HepG2 (cell line): ENCODE measurements around the gene TADA1.

Experiments
- EZH2 ChIP-seq: conservative IDR thresholded peaks from 2 replicates; pipeline ENCODE4 v1.6.1; 2012; ENCODE audit warnings: mild to moderate bottlenecking, low read depth, low read length, moderate library complexity
- GFI1 ChIP-seq: sonication (generic); formaldehyde crosslinking; IDR thresholded peaks from 2 replicates; pipeline ENCODE4 v1.5.0; 2020; ENCODE audit warnings: missing genetic modification reagents, mild to moderate bottlenecking, borderline replicate concordance
- TCF7 ChIP-seq: sonication (generic); IDR thresholded peaks from 2 replicates; pipeline ENCODE4 v1.6.1; 2016; ENCODE audit warnings: antibody characterized with exemption, low read depth

DNA sequence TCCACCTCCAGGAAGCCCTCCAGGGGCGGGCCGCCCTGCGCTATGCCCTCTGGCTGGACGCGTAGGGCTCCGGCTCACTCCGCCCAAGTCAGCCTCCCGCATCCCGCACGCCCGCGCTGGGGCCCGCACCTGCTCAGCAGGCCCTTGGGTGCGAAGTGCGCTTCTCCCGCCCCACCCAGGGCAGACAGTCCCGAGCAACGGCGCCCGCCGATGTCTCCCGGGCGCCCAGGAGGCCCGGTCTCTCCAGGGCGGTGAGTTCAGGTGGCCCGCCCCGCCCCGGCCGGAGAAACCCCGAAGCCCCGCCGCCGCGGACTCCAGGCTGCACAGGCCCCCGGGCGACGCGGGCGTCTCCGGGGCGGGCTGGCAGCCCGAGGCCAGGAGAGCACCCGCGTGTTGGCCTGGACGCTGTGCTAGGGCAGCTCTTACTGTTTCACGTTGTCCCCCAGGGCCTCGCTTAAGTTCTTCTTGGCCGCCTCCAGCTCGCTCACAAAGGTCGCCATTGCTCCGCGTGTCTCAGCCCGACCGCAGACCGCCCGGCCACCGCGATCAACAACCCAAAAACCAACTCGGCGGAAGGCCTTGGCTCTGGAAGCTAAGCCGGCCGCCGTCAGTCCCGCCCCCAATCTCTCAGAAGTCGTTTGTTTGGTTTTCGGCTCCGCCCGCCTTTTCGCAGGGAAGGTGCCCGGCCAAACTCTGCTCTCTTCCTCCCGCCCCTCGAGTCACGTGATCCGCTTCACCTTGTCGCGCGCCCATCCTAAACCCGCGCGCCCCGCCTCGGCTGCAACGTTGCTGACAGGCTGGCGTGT, at the start of gene TADA1:
- TF ChIP-seq EZH2 (no peak), TCF7 (peak; percentile 41; the same call in 1 of the 2 replicates), GFI1 (CRISPR knock-in tag) (no peak)
